ENCODE data around the gene MYH10. TPM values are rescaled to one million over a fixed set of nuclear protein-coding genes. Genes with fewer than 3 reads are reported as not detected.

MYH10 gene
- polyA plus RNA-seq, 1 donor from 2014 or later: 61.1 TPM

- H3K27ac ChIP-seq (ENCODE audit: low read length): no peak overlapping the region
- no peak overlapping the region for H3K4me2 ChIP-seq (ENCODE audit: low read length)
- TF ChIP-seq SMC3 (conservative IDR thresholded peaks at IDR 0.05; ENCODE audit: poor library complexity) (no peak), POLR2AphosphoS5 (IDR thresholded peaks at IDR 0.05) (no peak), REST (IDR thresholded peaks at IDR 0.05; ENCODE audit: borderline replicate concordance) (no peak), TAF1 (IDR thresholded peaks at IDR 0.05; ENCODE audit: low read depth) (no peak), CTCF (IDR thresholded peaks at IDR 0.05; ENCODE audit: poor library complexity, severe bottlenecking) (no peak), EZH2 (IDR thresholded peaks at IDR 0.05; ENCODE audit: borderline replicate concordance, insufficient read depth, low read length, poor library complexity, severe bottlenecking) (no peak), RAD21 (conservative IDR thresholded peaks at IDR 0.05) (no peak), EP300 (conservative IDR thresholded peaks at IDR 0.05; ENCODE audit: poor library complexity, severe bottlenecking) (no peak), MXI1 (conservative IDR thresholded peaks at IDR 0.05; ENCODE audit: poor library complexity, severe bottlenecking) (no peak)
- no peaks in the 10 kb centered on the region for H3K9me3 ChIP-seq (ENCODE audit: low read length)
- no peaks in the 10 kb centered on the region for H4K20me1 ChIP-seq (ENCODE audit: insufficient read depth)
- H3K79me2 ChIP-seq (replicated peaks; ENCODE audit: insufficient read depth, low read length): peaks cover 100% of the 10 kb centered on the region
- no peaks in the 10 kb centered on the region for H3F3A ChIP-seq (ENCODE audit: insufficient read depth, low read length, poor library complexity, severe bottlenecking)
- no peak overlapping the region for H3K9ac ChIP-seq (ENCODE audit: low read length)
- no peaks in the 10 kb centered on the region for H3K9me2 ChIP-seq (ENCODE audit: insufficient read depth, low read length)
- H2AFZ ChIP-seq (ENCODE audit: low read depth, low read length): no peak overlapping the region
- no peaks in the 10 kb centered on the region for H3K27me3 ChIP-seq (ENCODE audit: insufficient read depth, low read depth, low read length)
- H3K4me3 ChIP-seq (ENCODE audit: low read length): no peak overlapping the region
- peaks cover 9% of the 10 kb centered on the region for H3K36me3 ChIP-seq (ENCODE audit: insufficient read depth, low read length)
These were observed 15.5 kb downstream of the MYH10 start for GRCh38 chr17:8614988-8615387.

GRCh38 chr17:8611619-8612298, 18.8 kb downstream of the MYH10 start:
- H3K4me2 ChIP-seq (ENCODE audit: low read length): no peak overlapping the region
- no peaks in the 10 kb centered on the region for H3F3A ChIP-seq (ENCODE audit: insufficient read depth, low read length, poor library complexity, severe bottlenecking)
- no peak overlapping the region for H2AFZ ChIP-seq (ENCODE audit: low read depth, low read length)
- H3K27me3 ChIP-seq (ENCODE audit: insufficient read depth, low read depth, low read length): no peaks in the 10 kb centered on the region
- no peak overlapping the region for H3K27ac ChIP-seq (ENCODE audit: low read length)
- no peak for TF ChIP-seq SMC3 (conservative IDR thresholded peaks at IDR 0.05; ENCODE audit: poor library complexity)
- TF ChIP-seq POLR2AphosphoS5 (IDR thresholded peaks at IDR 0.05): no peak
- TF ChIP-seq REST (IDR thresholded peaks at IDR 0.05; ENCODE audit: borderline replicate concordance): no peak
- TF ChIP-seq CTCF (IDR thresholded peaks at IDR 0.05; ENCODE audit: poor library complexity, severe bottlenecking): no peak
- TF ChIP-seq RAD21 (conservative IDR thresholded peaks at IDR 0.05): no peak
- no peak for TF ChIP-seq MXI1 (conservative IDR thresholded peaks at IDR 0.05; ENCODE audit: poor library complexity, severe bottlenecking)
- TF ChIP-seq TAF1 (IDR thresholded peaks at IDR 0.05; ENCODE audit: low read depth): no peak
- no peak for TF ChIP-seq EP300 (conservative IDR thresholded peaks at IDR 0.05; ENCODE audit: poor library complexity, severe bottlenecking)
- TF ChIP-seq EZH2 (IDR thresholded peaks at IDR 0.05; ENCODE audit: borderline replicate concordance, insufficient read depth, low read length, poor library complexity, severe bottlenecking): no peak
- H3K9me2 ChIP-seq (ENCODE audit: insufficient read depth, low read length): no peaks in the 10 kb centered on the region
- H3K79me2 ChIP-seq (replicated peaks; ENCODE audit: insufficient read depth, low read length): peaks cover 98% of the 10 kb centered on the region
- peaks cover 4% of the 10 kb centered on the region for H3K36me3 ChIP-seq (ENCODE audit: insufficient read depth, low read length)
- no peak overlapping the region for H3K9ac ChIP-seq (ENCODE audit: low read length)
- H4K20me1 ChIP-seq (ENCODE audit: insufficient read depth): no peaks in the 10 kb centered on the region
- H3K9me3 ChIP-seq (ENCODE audit: low read length): no peaks in the 10 kb centered on the region
- H3K4me3 ChIP-seq (ENCODE audit: low read length): no peak overlapping the region

All from neural cell (in vitro differentiated cells).